A673 (cell line): ENCODE data around the gene UST.

Experiments
- EZH2 ChIP-seq: fragments of 200-600 bp; sonication (generic); IDR thresholded peaks from 2 replicates; pipeline ENCODE4 v1.6.1; 2017; ENCODE audit warnings: borderline replicate concordance, low read depth, mild to moderate bottlenecking, mixed read lengths, antibody characterized with exemption, low read length; ENCODE audit not compliant: poor library complexity, severe bottlenecking
- TF ChIP-seq, protein P1 (sequence below): fragments of 300-800, 200-600 bp; sonication (generic); conservative IDR thresholded peaks from 2 replicates; pipeline ENCODE4 v1.5.1; 2017; ENCODE audit warnings: low read depth, mild to moderate bottlenecking, antibody characterized with exemption, low read length, moderate library complexity, mixed read lengths

DNA sequence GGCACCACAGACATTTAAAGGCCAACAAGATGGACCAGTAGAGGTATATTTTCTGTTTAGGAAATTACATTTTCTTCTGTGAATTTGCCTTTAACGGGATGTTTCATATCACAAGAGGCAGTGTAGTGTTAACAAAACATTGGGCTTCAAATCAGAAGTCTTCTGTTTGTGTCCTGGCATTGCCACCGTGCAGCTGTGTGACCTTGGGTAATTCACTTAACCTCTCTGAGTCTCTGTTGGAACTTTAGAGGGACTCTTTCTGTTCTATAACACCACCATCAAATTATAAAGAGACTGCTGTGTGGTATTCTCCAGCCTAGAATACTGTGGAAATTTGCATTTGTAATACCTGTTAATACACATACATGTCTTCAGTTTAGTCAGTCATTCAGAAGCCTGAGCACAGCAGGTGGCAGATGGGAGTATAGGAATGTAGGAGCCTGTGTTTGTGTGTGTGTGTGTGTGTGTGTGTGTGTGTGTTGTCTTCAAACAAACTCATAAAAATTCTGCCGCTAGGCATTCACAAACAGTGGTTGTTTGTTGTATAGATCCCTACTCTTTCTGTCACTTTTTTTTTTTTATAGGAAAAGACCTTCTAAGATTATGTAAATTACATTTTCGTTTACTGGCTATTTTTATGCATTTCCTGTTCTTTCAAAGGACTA is 22.6 kb downstream of the UST start:
- TF ChIP-seq, protein P1, sequence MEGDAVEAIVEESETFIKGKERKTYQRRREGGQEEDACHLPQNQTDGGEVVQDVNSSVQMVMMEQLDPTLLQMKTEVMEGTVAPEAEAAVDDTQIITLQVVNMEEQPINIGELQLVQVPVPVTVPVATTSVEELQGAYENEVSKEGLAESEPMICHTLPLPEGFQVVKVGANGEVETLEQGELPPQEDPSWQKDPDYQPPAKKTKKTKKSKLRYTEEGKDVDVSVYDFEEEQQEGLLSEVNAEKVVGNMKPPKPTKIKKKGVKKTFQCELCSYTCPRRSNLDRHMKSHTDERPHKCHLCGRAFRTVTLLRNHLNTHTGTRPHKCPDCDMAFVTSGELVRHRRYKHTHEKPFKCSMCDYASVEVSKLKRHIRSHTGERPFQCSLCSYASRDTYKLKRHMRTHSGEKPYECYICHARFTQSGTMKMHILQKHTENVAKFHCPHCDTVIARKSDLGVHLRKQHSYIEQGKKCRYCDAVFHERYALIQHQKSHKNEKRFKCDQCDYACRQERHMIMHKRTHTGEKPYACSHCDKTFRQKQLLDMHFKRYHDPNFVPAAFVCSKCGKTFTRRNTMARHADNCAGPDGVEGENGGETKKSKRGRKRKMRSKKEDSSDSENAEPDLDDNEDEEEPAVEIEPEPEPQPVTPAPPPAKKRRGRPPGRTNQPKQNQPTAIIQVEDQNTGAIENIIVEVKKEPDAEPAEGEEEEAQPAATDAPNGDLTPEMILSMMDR: no peak
- no peak for TF ChIP-seq EZH2
